Spleen (tissue), 11 donors: Measurements from ENCODE around the gene NDUFB7. TPM values are rescaled to one million over a fixed set of nuclear protein-coding genes. Genes with fewer than 3 reads are reported as not detected.
"Not testable (repeated sequence)": the region's sequence is repeated elsewhere in the genome, so short reads cannot be mapped to it uniquely, and the experiment has no call there.

Experiments
- DNase-seq: peaks from one replicate; pipeline ENCODE4 v3.0.0-alpha.2; 2020
- H3K27ac ChIP-seq, 8 donors: fragments of 200-600 bp; sonication (generic) in 7 of 8; 1 replicate in 4 of 8; 2 replicates in 4 of 8; pipeline versions ENCODE4 v1.5.0 to v1.8.0; 2016 to 2021; ENCODE audit warnings: inconsistent platforms in 4 of 8, mild to moderate bottlenecking in 4 of 8, moderate library complexity in 1 of 8
- H3K27me3 ChIP-seq, 7 donors: fragments of 200-600 bp; sonication (generic) in 6 of 7; replicated peaks in 1 of 7; 1 replicate in 4 of 7; 2 replicates in 3 of 7; pipeline versions ENCODE4 v1.5.0 to v1.8.0; 2016 to 2021; ENCODE audit warnings: inconsistent platforms in 3 of 7, mild to moderate bottlenecking in 1 of 7
- H3K36me3 ChIP-seq, 6 donors: fragments of 200-600 bp; sonication (generic) in 5 of 6; 1 replicate in 4 of 6; 2 replicates in 2 of 6; pipeline versions ENCODE4 v1.5.0 to v1.8.0; 2016 to 2021; ENCODE audit warnings: inconsistent platforms in 2 of 6
- H3K4me1 ChIP-seq, 6 donors: fragments of 200-600 bp; sonication (generic) in 5 of 6; 1 replicate in 3 of 6; 2 replicates in 3 of 6; pipeline versions ENCODE4 v1.5.0 to v1.8.0; 2016 to 2021; ENCODE audit warnings: inconsistent platforms in 3 of 6
- H3K4me3 ChIP-seq, 8 donors: fragments of 200-600 bp; sonication (generic) in 7 of 8; 1 replicate in 4 of 8; 2 replicates in 4 of 8; pipeline versions ENCODE4 v1.5.0 to v1.8.0; 2016 to 2021; ENCODE audit warnings: inconsistent platforms in 4 of 8, mild to moderate bottlenecking in 4 of 8, moderate library complexity in 2 of 8
- H3K9me3 ChIP-seq, 8 donors: fragments of 200-600 bp; sonication (generic) in 7 of 8; 1 replicate in 4 of 8; 2 replicates in 4 of 8; pipeline versions ENCODE4 v1.5.0 to v1.8.0; 2016 to 2021; ENCODE audit warnings: inconsistent platforms in 4 of 8
- CTCF ChIP-seq, 11 experiments: fragments of 200-600 bp in 7 of 11; fragments of 450-650 bp in 4 of 11; sonication (generic) in 4 of 11; IDR thresholded peaks in 8 of 11; conservative IDR thresholded peaks in 3 of 11; 1 replicate in 7 of 11; 2 replicates in 4 of 11; pipeline versions ENCODE4 v1.4.0 to v1.8.0; 2016 to 2021; ENCODE audit warnings: antibody characterized with exemption in 11 of 11, inconsistent platforms in 4 of 11, mild to moderate bottlenecking in 1 of 11
- POLR2A ChIP-seq, 3 donors: fragments of 450-650 bp; IDR thresholded peaks; one replicate each; pipeline ENCODE4 v1.5.1; 2017; ENCODE audit warnings: antibody characterized with exemption in 3 of 3, mild to moderate bottlenecking in 1 of 3
- POLR2AphosphoS5 ChIP-seq, 3 donors: sonication (generic); formaldehyde crosslinking; IDR thresholded peaks; one replicate each; pipeline ENCODE4 v1.5.1; 2017; ENCODE audit warnings: antibody characterized with exemption in 3 of 3
- WGBS, 5 donors: extraction: QIAGEN DNeasy Blood & Tissue Kit in 3 of 5; methylation state at CpG; one replicate each; pipeline versions ENCODE4 v1.1.5 to v1.1.7; 2013 to 2018; 5-methylcytosine and 5-hydroxymethylcytosine counted together
- intact Hi-C: fragments of 100-400 bp; cut with DNase I; formaldehyde crosslinking; loops from one replicate; pipeline ENCODE4 v1.15.0; 2023; ENCODE audit warnings: low total_unique reads
- polyA plus RNA-seq, 3 donors: library from polyadenylated mRNA; stranded (reverse); fragments of 200-250 nt; gene quantifications; one replicate each; pipeline ENCODE4 v1.2.1, GENCODE V29; 2013
- total RNA-seq, 7 donors: library from RNA; depleted of rRNA in 3 of 7; stranded (reverse); fragments of >200 nt in 3 of 7; fragmentation: NEBNext Ultra II Directional in 4 of 7; extraction: Animal tissue kit (Norgen Biotek cat#: 25700) in 4 of 7; gene quantifications; one replicate each; pipeline versions ENCODE4 v1.1.0 to v1.2.1, GENCODE V29; 2016 to 2021
- donor health status: healthy with polysubstance abuse.
- donor health status: DM: no; HTN: no; CAD: no; lungs with moderate emphysema.
- donor health status: DM: no; HTN: no; CAD: no.
- donor health status: Bipolar disorder and iron deficiency.
- donor health status: healthy.
- donor health status: DM: no; HTN: no; CAD: no.
- donor health status: DM: yes; HTN: yes; CAD: no.

NDUFB7 gene
- total and polyA plus RNA-seq, 10 donors, result 77.2 to 374 (median 152) TPM

- Histone ChIP-seq H3K4me3 (no peak overlapping the region), H3K4me1 (peaks cover 0 to 38% (median 7%) of the 10 kb centered on the region in 6 donors), H3K27me3 (no peaks in the 10 kb centered on the region), H3K36me3 (peaks cover 0 to 59% (median 4%) of the 10 kb centered on the region in 6 donors), H3K9me3 (no peaks in the 10 kb centered on the region), H3K27ac (no peak overlapping the region)
- WGBS, 5 donors, result 89 to 93% (median 90%) methylated on average over 6 to 9 of the region's 9 CpGs
- no peak for TF ChIP-seq POLR2A (IDR thresholded peaks at IDR 0.05)
- TF ChIP-seq CTCF (IDR thresholded peaks at IDR 0.05 in 8 of 11, conservative IDR thresholded peaks at IDR 0.05 in 3 of 11), result no peak
- TF ChIP-seq POLR2AphosphoS5 (IDR thresholded peaks at IDR 0.05), result no peak
- DNase-seq, result no peak
- intact Hi-C loops, result no loop called here
Measured at GRCh38 chr19:14545716-14546082, 26.2 kb downstream of the NDUFB7 start.

GRCh38 chr19:14544977-14545715 lies 26.7 kb downstream of the NDUFB7 start:
- WGBS, 5 donors, result 82 to 89% (median 85%) methylated on average over 13 to 21 of the region's 21 CpGs
- Histone ChIP-seq H3K4me1 (peaks cover 0 to 33% (median 1%) of the 10 kb centered on the region in 6 donors), H3K27me3 (no peaks in the 10 kb centered on the region), H3K4me3 (no peak overlapping the region), H3K36me3 (peaks cover 0 to 62% (median 4%) of the 10 kb centered on the region in 6 donors), H3K9me3 (no peaks in the 10 kb centered on the region), H3K27ac (no peak overlapping the region)
- intact Hi-C loops, result no loop called here
- DNase-seq, result no peak
- TF ChIP-seq CTCF (IDR thresholded peaks at IDR 0.05 in 8 of 11, conservative IDR thresholded peaks at IDR 0.05 in 3 of 11) (no peak), POLR2AphosphoS5 (IDR thresholded peaks at IDR 0.05) (no peak), POLR2A (IDR thresholded peaks at IDR 0.05) (no peak)

GRCh38 chr19:14544047-14544446 lies 27.8 kb downstream of the NDUFB7 start:
- intact Hi-C loops, result no loop called here
- Histone ChIP-seq H3K4me3 (no peak overlapping the region), H3K9me3 (no peaks in the 10 kb centered on the region), H3K4me1 (peaks cover 0 to 28% (median 0%) of the 10 kb centered on the region in 6 donors), H3K27me3 (no peaks in the 10 kb centered on the region), H3K27ac (no peak overlapping the region), H3K36me3 (peaks cover 0 to 60% (median 4%) of the 10 kb centered on the region in 6 donors)
- 86 to 100% (median 92%) methylated on average over 3 to 5 of the region's 5 CpGs for WGBS, 5 donors
- DNase-seq, result no peak
- TF ChIP-seq POLR2A (IDR thresholded peaks at IDR 0.05) (no peak), CTCF (IDR thresholded peaks at IDR 0.05 in 8 of 11, conservative IDR thresholded peaks at IDR 0.05 in 3 of 11) (no peak), POLR2AphosphoS5 (IDR thresholded peaks at IDR 0.05) (no peak)

- H3K36me3 ChIP-seq, result peaks cover 0 to 51% (median 4%) of the 10 kb centered on the region in 6 donors
- no peak overlapping the region for H3K4me3 ChIP-seq
- TF ChIP-seq CTCF (IDR thresholded peaks at IDR 0.05 in 8 of 11, conservative IDR thresholded peaks at IDR 0.05 in 3 of 11) (no peak), POLR2A (IDR thresholded peaks at IDR 0.05) (no peak), POLR2AphosphoS5 (IDR thresholded peaks at IDR 0.05) (no peak)
- no peak for DNase-seq
- WGBS, 5 donors, result 41 to 65% (median 47%) methylated on average over 7 of the region's 7 CpGs
- no peak overlapping the region for H3K27ac ChIP-seq
- no peaks in the 10 kb centered on the region for H3K9me3 ChIP-seq
- intact Hi-C loops, result no loop called here
- H3K27me3 ChIP-seq, result no peaks in the 10 kb centered on the region
- peaks cover 0 to 33% (median 2%) of the 10 kb centered on the region in 6 donors for H3K4me1 ChIP-seq
Measured at GRCh38 chr19:14542711-14543328, 29.0 kb downstream of the NDUFB7 start.

GRCh38 chr19:14541979-14542378 lies 29.9 kb downstream of the NDUFB7 start:
- DNase-seq, intact Hi-C loops, H3K27ac ChIP-seq, H3K9me3 ChIP-seq, H3K27me3 ChIP-seq, H3K4me3 ChIP-seq: not testable (repeated sequence)
- 77 to 96% (median 84%) methylated on average over 5 of the region's 5 CpGs for whole genome bisulfite sequencing, 5 donors
- H3K36me3 ChIP-seq, result peaks cover 0 to 50% (median 4%) of the 10 kb centered on the region in 6 donors
- H3K4me1 ChIP-seq, result peaks cover 0 to 41% (median 7%) of the 10 kb centered on the region in 6 donors
